NCI-H1092 treated with DMSO at 0.1 percent for 48 hours (cell line): Measurements from ENCODE around the gene CENPU.

ENCODE experiments used
- DNase-seq: peaks from one replicate; lab custom pipeline; 2025; lab: John Stamatoyannopoulos, UW

Gene CENPU

DNA sequence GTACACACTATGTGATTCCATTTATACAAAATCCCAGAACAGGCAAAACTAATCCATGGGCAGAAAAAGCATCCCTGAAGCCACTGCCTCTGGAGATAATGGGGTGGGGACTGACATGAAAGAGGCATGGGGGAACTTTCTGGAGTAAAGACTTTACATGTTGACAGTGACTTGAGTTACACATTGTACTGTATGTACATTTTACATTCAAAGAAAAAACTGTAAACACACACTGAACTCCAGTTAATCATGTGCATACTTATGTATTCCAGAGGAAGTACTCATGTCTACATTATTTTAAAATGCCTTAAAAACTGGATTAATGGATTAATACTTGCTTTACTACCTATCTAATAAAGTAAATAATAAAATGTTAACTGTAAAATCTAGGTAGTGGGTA lies 21.6 kb downstream of the CENPU start:
- DNase-seq, result no peak

DNA sequence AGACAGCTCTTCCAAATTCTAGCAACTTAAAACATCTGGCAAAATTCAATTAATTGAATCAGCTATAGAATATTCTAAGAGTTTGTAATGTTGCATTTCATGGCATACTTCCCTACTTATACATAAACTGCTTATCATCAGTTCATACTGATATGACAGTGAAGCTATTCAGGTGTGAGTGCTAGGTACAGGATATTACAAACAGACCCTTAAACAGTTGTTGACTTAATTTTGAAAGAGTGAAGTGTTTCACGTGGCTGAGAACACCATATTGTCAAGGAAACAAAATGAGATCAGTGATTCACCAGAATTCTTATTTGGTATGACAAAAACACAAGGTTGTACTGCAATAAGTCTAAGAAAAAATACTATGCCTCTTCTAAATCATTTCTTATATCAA lies 27.4 kb downstream of the CENPU start:
- DNase-seq, result no peak

DNA sequence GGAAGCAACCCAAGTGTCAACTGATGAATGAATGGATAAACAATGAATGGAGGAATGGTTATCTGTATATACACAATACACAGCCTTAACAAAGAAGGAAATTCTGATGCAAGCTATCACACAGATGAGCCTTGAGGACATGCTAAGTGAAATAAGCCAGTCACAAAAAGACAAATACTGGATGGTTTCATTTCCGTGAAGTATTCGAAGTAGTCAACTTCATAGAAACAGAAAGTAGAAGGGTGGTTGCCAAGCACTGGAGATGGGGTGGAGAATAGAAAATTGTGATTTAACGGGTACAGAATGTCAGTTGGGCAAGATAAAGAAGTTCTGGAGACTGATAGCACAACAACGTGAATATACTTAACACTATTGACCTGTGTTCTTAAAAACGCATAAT lies 28.2 kb downstream of the CENPU start:
- no peak for DNase-seq

DNA sequence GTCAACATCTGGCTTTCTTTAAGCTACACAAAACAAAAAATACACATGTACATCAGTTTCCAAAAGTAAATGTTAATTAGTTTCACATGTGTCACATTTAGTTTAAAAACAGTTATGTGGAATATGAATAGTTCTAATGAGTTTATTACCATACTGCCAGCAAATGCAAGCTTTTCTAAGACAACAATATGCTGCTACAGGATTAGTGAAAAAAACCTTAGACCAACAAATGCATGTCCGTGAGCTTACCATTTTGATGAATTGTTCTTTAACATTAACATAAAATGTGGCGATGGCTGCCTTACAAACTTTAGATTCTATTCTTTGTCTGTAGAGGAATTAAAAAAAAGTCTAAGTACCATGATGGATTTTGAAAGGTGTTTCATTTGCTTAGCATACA lies 31.8 kb downstream of the CENPU start:
- no peak for DNase-seq

DNA sequence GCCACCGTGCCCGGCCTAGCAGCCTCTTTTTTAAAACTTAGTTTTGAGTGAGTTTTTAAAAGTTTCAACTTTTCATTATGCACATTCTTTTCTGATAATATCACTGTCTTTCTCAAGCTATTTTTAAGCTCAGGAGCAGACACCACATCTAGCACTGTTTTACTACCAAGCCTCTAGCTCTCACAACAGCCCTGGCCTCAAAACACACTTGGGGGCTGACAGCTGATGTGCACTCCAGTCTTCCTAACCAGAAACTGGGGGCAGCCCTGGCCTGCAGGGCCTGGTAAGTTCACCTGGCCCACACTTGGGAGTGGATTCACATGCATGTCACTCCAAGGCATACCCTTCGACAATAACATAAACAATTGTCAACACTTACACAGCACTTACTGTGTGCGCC lies 34.0 kb downstream of the CENPU start:
- no peak for DNase-seq

DNA sequence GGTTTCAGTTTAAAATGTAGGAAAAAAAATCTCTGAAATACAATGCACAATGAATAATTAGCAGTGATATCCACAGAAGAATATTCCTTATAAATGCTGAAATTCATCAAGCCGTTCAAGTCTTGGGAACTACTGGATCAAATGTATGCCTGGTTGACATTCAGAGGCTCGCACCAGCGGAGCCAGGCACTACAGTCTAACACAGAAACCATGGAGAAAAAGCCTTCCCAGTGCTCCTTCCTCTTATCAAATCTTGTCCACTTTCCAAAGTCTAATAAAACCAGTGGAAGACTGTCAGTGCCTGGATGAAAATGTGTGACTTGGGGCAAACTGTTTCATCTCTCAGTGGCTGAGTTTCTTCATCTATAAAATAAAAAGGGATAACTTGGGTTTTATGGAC lies 35.9 kb downstream of the CENPU start:
- DNase-seq, result no peak

DNA sequence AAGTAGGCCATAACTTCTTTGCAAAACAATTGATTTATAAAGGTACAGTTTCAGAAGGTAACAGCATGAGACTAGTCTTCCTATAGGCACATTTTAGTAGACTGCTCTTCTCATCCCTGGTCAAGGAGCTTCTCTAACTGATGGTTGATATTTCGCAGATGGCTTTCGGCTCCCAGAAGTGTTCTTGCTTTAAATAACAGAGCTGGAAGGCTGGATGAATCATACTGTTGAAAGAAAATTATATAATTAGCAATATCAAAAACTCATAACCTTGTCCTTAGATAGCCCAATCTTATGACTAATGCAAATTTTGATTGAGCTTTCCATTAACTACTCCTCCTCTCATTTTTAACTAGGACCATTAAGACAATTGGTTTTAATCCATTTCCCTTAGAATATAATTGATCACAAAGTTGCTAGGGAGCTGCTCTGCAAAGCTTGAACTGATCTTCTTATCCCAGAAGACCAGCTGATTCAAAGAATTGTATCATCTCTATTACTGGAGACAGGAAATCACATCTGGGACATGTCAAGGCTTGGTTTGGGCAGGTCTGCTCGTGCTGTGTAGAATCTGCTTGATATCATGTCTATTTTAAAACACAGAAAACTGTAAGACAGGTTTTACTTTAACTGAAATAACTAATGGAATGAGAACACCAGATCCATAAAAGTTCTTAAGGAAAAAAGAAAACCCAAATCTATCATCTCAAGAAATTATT lies 38.6 kb downstream of the CENPU start:
- DNase-seq, result no peak

DNA sequence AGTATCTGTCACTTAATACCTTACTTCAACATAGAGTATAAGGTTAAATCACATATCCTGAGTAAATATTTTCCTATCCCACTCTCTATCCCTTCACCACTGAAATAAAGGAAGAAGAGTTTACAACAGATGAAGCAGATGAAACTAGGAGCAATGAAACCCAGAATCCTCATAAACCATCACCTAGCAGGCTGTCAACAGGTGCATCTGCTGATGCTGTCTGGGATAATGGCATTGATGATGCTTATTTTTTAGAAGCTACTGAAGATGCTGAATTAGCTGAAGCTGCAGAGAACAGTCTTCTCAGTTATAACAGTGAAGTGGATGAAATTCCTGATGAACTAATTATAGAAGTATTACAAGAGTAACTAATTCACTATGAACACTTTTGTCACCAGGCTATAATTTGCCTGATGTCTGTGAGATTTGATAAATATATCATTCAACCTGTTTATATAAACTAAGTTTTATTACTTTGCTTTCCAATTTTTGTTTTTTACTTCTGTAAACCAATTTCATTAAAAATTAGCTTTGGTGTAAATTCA lies 39.4 kb downstream of the CENPU start:
- DNase-seq, result no peak

DNA sequence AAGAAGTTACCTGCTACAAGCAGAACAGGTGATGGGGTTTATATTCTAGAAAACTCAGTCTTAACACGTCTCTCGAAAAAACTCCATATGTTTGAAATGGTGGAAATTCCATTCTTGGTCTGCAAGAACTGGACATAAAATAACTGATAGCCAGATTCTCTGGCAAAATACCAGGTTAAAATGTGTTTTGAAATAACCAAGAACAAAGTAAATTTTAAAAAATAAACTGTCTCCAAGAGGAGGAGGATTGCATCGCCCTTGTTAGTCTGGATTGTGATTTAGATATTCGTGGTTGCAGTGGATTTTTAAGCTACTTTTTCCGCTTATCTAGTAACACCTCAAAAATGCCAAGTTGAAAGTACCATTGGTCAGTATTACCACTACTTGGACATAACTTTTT lies 40.8 kb downstream of the CENPU start:
- no peak for DNase-seq

DNA sequence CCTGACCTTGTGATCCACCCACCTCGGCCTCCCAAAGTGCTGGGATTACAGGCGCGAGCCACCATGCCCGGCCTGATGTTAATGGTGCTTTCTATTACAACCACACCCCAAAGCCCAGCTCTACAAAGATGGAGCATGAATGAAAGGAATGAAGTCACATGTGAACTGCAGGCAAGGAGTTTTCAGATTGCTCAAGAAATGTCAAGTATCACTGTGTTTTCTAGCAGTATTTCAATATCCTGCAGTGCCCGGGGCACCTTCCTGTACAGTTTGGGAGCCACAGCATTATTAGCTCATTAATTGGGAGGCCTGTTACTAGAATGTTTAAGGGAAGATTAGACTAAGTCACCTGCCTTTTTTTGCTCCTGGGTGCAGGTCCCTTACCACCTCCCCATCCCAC lies 44.2 kb downstream of the CENPU start:
- DNase-seq, result no peak

DNA sequence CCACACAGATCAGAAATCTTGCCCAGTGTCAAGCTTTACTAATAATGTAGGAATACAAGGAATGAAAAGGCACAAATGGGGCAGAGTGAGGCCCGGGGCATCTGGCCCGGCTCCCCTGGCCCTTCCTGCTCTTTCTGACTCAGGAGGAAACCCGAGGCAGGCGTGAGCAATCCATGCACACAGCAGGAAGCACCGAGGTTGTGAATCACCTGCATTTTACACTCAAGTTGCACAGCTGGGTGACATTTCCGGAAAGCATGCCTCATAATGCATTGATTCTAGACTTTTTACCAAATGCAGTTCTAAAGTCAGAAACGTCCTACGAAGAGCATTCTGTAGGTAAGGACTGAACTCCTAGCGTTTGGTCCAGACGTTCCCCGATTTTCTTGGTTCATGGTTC lies 45.4 kb downstream of the CENPU start:
- DNase-seq, result no peak

DNA sequence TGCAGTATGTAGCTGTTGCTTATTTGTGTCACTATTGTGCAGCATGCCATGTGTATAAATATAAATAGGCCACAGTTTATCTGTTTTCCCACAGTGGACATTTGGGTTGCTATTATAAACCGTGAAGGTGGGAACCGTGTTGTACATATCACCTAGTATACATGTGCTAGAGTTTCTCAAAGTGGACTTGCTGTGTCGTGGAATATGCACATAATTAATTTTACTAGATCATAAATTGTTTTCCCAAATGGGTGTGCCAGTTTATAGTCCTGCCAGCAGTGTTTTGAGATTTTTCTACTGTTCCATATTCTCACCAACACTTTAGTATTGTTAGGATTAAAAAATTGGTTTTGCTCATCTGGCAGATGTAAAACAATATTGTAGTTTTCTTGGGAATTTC lies 45.9 kb downstream of the CENPU start:
- no peak for DNase-seq

DNA sequence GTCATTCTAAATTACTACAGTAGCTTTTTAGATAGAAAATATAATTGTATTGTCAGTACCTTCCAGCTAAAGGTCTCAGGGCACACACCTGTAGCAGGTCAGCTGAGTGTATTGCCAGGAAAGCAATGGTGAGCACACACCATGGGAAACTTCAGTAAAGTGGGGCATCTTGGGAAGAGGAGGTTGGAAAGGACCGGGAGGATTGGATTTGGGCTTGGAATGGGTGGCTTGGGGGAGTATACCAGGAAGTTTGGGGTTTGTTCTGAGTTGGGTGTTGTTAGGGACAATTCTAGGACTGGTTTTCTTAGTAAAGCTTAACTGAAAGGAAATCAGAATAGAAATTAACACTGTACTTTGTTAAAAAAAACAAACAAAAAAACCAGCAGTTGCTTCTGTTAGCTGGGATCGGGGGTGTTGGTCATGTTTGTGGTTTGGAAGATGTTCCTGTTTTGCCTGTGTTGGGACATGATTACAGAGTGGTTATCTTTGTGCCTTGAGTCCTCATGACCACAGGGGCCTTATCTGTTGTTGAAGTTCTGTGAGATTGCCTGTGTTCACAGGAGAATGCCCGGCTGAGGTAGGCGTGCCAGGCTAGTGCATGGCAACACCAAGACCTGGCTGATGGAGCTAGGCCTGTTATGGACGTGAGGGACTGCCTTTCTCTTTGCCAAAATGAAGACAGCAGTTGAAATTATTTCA lies 49.3 kb downstream of the CENPU start:
- no peak for DNase-seq

DNA sequence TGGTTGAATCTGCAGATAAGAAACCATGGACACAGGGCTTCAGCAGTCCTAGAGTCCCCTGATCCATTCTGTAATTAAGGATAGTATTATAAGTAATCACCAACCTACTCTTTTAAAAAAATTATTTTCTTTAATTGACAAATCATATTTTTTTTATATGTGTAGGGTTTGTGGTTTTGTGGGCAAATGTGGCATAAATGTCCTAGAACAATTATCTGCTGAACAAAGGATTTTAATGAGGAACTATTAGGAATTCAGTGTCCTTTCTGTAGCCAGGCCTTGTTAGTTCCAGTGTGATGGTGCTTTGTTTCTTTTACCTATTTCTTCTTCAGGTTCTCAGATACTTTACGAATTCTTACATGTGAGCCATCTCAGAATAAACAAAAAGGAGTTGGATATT lies 52.0 kb downstream of the CENPU start:
- no peak for DNase-seq

DNA sequence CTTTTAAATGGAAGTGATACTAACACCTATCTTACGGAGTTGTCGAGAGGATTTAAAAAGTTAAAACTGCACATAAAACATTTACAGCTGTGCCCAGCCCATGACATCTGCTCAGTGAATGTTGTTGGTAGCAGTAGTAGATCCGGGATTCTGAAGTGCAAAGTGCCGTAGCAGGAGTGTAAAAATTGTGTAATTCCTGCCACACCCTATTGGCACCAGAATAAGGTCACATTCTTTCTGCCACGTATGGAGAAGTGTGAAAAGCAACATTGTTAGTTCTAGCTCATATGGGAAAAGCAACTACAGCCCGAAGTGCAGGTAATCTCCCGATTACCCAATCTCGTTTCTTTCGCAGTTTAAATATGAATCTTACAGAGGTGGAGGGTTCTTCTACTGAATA lies 53.2 kb downstream of the CENPU start:
- DNase-seq, result no peak

DNA sequence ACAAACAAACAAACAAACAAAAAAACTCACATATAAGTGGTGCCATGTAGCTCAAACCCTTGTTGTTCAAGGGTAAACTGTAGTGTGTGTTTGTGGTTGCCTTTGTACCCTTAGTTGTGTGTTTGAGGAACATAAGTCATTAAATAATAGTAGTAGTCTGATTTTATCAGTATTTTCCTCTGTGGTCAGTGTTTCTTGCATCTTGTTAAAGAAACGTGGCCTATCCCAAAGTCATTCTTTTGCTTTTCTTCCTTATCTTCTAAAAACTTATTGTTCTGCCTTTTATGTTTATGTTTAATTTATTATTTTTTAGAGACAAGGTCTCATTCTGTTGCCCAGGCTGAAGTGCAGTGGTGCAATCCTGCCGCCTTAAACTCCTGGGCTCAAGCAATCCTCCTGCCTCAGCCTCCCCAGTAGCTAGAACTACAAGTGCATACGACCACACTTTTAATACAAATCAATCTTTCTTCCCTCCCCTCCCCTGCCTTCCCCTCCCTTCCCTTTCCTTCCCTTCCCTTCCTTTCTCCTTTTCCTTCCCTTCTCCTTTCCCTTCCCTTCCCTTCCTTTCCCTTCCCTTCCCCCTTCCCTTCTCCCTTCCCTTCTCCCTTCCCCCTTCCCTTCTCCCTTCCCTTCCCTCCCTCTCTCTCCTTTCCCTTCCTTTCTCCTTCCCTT lies 57.9 kb downstream of the CENPU start:
- DNase-seq, result no peak

DNA sequence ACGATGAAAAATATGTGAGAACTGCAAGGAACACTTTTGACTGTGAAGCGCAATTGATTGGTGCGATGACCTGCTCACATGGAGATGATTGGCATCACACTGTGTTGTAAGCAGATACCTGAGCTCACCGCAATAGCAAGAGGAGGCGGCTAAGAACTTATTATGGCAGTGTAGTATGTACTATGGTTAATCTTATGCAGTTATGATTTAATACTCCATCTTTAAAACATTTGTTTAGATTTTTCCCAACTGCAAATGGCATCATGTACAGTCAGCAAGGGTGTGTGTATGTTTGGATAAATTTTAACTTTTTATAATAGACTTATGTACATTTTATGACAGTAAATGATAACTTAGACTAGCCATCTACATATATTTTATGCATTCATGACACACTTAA lies 58.9 kb downstream of the CENPU start:
- no peak for DNase-seq

DNA sequence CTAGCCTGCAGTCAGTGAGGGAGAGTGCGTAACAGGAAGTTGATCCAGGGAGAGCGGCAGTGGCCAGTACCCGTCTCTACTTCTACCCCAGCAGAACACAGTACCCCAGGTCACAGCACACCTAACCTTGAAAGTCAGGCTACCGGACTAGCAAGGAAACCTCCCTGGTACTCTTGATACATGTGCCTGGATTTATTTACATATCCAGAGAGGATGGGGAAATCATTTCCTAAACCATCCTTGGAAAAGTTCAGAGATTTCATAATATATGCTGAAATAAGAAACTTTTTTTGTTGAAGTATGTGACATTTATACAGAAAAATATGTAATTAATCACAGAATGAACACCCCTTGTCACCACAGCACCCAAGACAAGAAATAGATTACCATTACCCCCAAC lies 59.9 kb downstream of the CENPU start:
- no peak for DNase-seq

DNA sequence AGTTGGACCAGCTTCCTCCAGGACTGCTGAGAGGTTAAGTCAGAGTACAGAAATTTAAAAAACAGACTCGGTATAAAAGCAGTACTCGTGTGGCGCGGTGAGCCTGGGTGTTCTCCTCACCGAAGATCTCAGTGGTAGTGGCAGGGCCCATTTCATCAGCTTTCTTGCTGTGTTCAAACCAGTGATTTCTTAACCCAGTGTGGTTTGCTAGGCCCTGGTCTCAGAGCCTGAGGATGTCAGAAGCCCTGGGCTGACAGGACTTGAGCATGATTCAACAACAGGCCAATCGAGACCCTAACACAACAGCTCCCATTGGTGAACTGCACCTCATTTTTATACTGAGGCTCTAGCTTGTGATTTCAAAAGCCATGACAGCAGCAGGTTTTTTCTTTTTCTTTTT lies 61.2 kb downstream of the CENPU start:
- DNase-seq, result no peak

DNA sequence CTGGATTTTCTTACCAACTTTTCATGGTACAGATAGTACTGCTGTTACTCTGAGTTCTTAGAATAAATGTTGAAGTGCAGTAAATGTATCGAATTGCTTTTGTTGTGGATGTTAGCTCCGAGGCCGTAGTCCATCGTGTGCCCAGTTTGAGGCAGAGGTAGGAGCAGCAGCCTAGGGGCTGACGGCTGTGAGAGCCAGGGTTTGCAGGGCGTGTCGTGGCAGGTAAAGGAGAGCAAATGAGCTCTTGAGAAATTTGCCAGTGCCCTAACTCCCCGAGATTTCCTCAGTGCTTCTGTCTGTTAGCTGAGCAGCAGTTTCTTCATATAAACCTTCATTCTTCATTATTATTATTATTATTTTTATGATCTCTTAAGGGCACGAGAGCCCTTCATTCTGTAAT lies 62.8 kb downstream of the CENPU start:
- DNase-seq, result no peak

DNA sequence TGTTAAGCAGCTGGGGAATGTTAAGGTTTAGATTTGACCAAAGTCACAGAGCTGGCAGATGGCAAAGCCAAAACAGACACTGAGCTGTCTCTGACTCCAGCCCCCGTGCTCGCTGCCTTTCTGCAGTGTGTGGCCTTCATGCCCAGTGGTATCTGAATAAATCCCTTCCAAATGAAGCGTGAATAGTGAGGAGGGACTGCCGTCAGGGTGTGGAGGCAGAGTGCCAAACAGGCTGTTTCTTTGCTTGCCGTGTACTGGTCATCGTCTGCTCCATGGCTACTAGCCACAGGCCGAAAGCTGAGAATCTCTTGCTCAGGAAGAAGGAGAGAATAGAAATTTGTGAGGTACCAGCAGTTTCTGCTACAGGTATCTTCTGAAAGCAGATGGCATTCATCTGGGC lies 64.6 kb downstream of the CENPU start:
- DNase-seq, result no peak

DNA sequence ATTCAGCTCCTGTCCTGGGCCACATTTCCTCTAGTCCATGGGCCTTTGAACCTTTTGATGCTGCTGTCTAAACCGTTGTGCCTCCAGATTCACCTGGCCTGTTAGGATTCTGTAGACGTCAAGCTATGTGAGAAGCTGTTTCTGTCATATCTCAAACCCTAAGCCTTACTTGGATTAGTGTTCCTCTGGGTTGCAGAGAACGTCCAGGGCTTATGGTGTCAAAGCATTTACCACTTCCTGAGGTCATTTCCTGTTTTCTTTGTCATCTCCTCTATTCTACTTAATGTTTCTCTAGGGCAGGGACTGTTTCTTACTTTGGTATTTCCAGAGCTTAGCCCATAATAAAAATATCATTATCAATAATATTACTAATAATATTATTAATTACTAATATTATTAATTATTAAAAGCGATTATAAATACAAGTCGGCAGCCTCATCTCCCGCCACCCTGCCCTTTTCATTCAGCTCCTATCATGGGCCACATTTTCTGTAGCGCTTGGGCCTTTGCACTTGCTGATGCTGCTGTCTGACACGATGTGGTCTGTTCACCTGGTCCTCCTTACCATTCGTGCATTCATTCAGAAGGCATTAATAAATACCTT lies 65.3 kb downstream of the CENPU start:
- DNase-seq, result no peak

DNA sequence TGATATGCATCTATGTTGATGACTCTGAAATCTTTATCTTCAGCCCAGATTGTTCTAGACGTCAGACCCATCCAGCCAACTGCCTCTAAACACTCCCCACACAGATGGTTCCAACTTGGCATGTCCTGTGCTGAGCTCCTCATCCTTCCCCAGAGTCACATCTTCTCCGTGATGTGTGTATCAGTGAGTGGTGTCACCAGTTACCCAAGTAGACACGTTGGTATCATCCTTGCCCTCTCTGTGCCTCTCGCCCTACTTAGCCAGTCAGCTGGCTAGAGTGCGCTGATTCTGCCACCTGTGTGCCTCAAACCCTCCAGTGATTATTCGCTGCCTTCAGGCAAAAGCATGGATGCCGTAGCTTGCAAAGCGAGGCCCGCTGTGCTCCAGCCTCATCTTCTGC lies 65.8 kb downstream of the CENPU start:
- DNase-seq, result no peak
